HG03558 (cell line): ENCODE measurements around the gene TGM2.

Experiments used
- ATAC-seq: cut with Tn5 transposase; IDR thresholded peaks from one replicate; pipeline ENCODE4 v1.9.1; 2021; ENCODE audit warnings: moderate number of reproducible peaks; ENCODE audit not compliant: unreplicated experiment; ENCODE audit errors: extremely low read depth

Gene TGM2

DNA sequence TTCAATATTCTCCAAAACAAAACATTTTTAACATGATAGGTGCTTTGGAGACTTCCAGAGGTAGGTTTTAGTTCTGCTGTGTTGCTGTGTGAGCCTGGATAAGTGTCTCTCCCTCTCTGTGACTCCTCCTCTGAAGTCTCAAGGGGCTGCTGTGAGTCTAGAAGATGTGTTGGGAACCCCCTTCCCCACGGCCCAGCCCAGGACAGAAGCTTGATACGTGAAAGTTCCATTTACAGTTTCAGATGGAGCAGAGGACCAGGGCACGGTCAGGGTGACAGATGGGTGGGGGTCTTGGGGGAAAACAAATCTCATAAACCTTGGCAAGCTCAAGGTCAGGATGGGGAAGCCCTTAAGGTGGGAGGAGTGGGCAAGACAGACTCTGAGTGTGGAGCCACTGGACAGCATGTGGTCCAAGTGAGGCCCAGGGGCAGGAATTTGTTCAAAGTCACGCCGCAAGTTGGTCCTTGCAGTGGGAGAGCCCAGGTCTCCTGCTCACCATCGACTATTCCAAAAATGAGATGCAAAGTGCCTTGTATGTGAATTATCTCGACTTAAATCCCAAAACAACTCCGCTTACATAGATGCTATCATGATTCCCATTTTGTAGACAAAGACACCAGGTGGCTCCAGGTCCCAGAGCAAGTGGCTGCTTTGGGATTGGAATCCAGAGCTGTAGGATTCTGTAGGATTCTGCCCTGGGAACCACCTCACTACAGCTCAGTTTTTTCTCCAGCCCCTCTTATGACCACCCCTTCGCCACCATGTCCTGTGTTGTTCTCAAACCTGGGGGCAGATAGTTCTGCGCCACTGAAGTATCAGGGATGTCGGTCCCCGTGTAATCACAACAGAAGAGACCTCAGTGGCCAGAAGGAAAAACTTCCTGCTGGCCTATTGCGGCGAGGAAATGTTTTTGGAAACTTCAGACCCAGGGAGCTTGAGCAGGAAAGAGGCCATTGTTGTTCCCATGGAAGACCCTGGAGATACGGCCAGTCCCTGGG is 1.9 kb downstream of the TGM2 start:
- no peak for ATAC-seq

DNA sequence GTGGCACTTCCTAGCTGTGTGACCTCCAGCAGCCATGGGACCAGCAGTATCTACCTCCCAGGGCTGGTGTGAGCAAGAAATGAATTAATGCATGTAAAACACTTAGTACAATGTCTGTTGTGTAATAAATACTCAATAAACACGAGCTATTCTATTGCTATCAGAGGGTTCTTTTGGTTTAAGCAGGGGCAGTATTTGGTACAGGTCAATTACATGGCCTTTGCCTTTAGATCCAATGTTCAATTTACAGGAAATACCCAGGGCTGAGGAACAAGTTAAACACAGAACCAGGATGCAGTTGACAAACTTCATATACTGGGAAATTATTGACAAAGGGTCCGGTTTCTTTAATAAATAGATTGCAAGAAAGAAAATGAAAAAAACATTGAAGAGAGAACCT is 2.9 kb downstream of the TGM2 start:
- ATAC-seq = no peak

DNA sequence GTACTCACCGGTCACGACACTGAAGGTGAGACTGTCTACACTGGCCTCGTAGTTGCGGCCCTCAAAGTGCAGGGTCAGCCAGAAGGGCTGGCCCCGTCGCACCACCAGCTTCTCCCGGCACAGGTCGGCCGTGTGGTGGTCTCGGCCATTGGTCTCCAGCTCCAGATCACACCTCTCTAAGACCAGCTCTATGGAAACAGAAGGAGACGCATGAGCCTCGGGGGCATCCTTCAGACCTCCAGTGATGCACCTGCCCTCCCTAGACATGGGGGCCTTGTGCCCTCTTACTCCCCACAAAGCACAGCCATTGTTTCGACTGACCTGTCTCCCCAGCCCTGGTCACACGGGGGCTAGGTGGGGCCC is 3.7 kb downstream of the TGM2 start:
- ATAC-seq = no peak

DNA sequence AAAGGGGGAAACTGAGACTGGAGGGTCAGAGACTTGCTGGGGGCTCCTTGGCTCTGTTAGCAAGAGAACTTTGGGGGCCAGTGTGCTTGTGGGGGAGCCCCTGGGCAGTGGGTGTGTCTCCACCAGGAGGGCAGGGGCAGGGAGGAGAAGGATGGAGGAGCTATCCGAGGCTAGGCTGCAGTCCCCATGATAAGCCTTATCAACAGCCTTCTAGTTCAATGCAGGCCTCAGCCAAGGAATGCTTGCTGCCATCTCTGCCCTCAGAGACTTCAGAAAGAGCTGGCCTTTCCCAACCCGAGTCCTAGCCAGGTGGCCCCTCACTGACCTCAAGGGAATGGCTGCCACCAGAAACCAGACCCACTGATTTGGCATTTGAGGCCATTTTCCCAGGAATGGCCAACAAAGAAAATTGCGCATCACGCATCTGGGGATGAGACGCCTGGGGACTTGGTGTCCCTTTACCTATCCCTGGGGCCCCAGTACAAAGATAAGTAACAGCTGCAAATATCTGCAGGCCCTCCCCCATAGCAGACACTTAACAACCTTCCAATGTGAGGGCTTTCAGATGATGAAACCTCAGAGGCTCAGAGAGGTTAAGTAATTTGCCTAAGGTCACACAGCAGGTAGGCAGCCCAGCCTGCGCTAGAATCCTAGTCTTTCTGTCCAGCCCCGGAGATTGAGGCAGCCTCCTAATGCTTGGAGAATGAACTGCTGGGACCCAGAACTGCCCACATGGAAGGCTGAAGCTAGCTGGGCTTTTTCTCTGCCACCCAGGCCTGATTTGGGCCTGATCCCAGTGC is 4.9 kb downstream of the TGM2 start:
- ATAC-seq = no peak

DNA sequence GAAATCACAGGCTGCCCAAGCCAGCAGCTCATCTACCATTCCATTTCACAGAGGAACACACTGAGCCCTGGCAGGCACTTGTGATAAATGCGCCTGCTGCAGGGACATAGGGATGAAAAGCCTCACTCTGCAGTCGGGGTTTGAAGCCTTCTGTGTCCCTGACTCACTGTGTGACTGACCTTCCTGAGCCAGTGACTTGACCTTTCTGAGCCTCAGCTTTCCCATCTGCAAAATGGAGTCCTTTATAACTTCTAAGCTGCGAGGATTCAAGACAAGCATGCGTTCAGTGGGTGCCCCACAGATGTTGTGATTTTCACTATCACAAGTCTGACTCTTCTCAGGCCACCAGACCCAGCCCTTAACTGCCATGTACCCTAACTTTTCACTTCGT is 5.5 kb downstream of the TGM2 start:
- ATAC-seq = no peak

DNA sequence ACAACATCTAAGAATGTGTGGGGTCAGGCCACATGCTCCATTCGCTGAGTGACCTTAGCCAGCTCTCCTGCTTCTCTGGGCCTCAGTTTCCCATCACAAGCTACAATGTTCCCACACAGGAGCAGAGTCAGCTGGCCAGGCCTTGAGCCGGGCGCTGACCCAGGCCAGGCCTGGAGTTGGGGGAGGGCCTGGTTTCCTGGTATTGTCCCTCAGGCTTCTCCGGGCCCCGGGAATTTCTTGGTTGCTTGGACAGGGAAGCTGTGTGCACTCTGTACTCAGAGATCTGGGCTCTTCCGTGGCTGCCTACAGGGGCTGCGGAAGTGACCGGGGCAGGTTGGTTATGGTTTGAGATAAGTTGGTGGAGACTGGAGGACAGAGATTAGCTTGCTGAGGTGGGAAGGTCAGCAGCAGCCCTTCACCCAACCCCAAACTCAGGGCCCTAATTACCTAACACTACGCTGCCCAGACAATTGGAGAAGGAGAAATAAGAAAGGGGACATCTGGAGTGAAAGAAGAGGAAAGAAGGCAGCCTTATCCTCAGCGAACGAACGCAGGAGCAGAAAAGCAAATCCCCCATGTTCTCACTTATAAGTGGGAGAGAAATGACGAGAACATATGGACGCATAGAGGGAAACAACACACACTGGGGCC is 6.2 kb downstream of the TGM2 start:
- ATAC-seq = no peak

DNA sequence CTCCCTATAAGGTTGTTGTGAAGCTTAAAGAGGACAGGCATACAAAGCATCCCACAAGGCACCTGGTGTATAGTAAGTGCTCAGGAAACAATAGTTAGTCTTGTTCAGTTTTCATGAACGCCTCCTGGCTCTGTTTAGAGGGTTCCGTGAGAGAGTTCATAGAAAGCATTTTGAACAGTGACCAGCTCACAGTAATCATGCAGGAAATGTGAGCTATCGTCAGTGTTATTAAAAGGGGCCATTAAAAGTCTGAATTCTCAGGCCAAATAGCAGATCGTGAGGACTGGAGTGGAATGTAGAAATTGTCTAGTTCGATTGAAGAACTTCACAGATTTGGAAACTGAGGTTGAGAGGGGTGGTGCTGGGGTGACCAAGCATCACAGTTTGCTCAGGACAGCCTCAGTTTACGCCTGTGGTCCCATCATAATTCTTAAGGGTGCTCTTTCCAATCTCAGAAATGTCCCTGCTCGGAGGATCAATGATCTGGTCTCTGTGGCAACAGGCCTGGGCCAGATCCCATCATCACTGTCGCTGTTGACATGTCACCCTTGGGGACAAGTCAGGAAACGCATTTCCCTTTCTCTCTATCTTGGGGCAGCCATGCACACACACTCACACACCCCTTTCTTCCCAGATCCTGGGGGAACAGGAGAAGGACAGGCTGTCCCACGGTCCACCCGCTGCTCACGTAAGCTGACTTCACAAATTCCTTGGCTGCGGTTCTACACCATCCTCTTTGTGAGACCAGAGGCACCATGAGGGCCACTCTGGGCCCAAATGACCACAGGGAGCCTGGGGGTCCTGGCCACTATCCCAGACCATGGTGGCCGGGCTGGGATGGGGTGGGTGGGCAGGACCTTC is 7.2 kb downstream of the TGM2 start:
- ATAC-seq = no peak

DNA sequence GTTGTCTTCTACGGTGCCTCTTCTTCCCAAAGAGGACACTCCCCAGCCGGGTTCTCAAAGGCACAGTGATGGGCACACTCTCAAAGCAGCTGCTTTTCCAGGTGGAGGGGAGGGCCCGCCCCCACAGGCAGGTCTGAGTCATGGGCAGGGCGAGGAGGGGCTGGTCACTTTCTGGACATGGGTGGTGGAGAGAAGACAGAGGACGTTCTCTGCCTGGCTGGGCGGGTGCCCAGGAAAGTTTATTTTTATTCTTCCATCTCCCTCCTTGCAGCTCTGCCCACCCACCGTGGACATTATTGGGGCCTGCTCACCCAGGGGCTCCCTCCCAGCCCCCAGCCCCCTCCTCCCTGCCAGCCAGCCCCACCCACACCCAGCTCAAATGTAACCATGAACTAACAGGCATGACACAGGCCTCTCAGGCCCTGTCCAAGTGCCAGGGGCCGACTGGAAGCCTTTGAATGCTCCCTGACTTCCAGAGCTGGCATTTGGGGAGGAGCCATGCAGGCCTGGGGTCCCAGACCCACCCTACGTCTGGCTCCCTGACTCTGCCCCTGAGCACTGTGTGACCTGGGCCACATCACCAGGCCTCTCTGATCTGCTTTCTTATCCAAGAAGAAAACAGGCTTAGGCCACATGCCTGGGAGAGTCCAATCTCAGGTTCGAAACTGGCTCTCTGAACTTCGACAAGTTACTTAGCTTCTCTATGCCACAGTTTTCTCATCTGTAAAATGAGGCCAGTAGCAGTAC is 8.0 kb downstream of the TGM2 start:
- no peak for ATAC-seq

DNA sequence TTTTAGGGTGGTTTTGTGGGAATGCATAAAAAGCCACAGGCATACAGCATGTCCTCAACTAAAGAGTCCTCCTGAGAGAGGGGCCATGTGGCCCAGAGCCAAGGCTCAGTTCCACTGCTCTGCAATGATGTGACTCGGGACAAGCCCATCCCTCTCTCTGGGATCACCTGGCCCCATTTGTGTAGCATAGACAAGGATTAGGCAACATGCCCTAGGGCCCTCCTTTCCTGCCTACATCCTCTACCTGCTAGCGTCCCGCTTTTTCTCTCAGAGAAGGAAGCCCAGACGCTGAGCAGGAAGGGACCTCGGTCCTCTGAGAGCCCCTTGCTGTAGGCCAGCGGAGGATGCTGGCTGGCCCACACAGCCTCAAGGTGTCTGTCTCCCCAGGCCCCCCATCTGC is 8.8 kb downstream of the TGM2 start:
- no peak for ATAC-seq

DNA sequence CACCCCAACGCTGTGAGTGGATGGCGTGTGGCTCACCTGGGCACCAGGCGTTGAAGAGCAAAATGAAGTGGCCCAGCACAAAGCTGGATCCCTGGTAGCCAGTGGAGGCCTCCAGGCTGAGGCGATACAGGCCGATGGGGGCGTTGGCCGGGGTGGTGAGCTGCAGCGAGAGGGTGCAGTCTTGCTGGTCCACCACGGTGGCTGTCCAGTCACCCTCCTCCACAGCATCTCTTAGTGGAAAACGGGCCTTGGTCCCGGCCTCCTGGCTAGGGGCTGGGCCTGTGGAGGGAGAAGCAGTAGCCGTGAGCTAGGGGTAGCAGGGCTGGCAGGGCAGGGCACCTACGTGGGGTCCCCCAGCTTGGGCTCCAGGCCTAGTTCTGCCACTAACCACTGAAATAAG is 9.3 kb downstream of the TGM2 start:
- ATAC-seq = no peak

DNA sequence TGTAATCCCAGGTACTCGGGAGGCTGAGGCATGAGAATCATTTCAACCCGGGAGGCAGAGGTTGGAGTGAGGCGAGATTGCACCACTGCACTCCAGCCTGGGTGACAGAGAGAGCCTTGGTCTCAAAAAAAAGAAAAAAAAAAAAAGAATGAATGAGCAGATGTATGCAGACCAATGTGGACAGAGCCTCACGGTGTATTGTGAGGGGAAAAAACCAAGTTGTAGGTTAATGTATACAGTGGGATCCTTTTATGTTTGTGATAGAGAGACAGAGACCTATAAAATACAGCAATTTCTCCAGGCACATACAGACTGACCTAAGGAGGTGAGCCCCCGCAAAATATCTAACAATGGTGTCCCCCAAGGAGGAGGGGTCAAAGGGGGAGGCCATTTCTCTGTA is 11.7 kb downstream of the TGM2 start:
- ATAC-seq = no peak

DNA sequence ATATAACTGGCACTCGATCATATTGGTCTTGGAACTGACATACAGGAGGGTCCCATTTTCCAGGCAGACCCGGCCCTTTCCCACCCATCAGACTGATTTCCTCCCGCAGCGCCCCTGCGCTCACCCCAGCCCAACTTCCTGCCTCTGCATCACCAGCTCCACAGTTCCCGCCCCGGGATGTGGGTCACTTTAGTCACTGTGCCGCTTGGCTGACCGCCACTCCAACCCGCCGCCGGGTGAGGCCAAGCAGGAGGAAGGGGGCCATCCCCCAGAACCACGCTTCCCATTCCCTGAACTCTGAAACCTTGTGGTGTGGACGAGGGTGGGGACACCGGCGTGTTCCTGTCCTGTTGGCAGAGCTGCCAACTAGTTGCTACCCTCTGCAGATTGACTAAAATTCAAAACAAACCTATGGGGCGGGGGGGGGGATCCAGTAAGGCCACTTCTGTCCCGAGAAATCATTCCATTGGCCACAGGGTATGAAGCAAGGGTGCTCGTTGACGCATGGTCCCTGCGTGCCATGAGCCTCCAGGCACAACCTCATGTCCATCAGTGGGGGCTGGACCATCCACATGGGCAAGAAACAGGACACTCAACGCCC is 12.3 kb downstream of the TGM2 start:
- no peak for ATAC-seq

DNA sequence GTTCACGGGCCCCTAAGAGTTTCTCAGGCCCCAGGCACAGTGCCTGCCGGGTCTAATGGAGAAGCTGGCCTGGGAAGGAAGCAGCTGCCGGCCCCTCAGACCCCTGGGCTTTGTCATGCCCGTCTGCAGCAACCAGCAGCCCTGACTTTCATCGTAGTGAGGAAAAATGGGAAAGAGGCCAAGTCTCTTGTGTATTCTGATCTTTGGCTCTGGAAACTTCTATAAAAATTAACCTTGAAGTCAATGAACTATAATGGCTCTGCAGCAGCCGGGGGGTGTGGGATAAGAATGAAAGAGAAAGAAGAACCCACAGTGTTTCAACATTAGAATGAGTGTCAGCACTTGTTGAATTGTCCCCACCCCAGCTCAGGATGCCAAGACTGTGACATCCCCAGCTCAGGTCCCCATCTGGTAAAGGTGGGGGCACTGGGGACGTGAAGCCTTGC is 12.9 kb downstream of the TGM2 start:
- no peak for ATAC-seq

DNA sequence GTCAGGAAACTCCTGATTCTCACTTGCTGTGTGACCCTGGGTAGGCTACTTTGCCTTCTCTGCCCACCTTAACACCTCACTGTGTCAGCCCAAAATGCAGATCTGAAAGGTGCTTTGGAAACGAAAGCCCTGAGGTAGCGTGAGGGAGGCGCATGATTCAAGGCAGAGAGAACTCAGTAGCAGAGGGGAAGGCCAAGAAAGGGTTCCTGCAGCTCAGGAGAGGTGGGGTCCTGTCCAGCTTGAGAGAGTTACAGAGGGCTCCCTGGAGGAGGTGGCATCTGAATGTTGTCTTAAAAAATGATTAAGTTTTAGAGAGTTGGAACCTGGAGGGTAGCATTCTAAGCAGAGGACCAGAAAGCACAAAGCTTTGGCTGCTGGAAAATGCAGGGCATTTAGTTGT is 13.6 kb downstream of the TGM2 start:
- ATAC-seq = no peak

DNA sequence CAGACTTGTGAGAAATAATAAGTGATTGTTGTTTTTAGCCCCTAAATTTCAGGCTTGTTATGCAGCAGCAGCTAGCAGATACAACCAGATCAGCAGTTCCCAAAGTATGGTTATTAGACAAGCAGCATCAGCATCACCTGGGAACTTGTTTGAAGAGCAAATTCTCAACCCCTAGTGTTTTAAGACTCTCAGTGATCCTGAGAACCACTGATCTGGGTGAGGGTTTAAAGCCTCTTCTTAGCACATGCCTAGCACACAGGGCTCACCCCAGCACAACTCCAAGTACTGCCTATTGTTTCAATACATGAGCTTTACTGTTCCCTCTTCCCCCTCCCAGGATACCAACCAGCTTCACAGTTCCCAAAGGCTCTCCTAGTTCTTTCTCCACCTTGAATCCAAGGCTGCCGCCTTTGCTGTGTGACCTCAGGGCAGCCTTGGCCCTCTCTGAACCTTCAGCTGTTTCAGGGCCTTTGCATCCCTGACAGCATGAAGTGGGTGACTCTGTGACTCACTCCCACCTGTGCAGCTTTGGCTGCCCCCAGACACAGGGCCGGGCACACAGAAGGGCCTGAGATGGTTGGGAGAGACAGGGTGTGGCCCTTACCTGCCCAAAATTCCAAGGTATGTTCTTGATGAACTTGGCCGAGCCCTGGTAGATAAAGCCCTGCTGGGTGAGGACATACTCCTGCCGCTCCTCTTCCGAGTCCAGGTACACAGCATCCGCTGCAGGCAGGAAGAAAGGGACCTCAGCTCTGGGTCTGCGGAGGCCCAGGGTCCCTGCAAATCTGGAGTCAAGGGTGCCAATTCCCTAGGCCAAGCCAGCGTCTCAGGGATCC is 14.5 kb downstream of the TGM2 start:
- ATAC-seq = no peak

DNA sequence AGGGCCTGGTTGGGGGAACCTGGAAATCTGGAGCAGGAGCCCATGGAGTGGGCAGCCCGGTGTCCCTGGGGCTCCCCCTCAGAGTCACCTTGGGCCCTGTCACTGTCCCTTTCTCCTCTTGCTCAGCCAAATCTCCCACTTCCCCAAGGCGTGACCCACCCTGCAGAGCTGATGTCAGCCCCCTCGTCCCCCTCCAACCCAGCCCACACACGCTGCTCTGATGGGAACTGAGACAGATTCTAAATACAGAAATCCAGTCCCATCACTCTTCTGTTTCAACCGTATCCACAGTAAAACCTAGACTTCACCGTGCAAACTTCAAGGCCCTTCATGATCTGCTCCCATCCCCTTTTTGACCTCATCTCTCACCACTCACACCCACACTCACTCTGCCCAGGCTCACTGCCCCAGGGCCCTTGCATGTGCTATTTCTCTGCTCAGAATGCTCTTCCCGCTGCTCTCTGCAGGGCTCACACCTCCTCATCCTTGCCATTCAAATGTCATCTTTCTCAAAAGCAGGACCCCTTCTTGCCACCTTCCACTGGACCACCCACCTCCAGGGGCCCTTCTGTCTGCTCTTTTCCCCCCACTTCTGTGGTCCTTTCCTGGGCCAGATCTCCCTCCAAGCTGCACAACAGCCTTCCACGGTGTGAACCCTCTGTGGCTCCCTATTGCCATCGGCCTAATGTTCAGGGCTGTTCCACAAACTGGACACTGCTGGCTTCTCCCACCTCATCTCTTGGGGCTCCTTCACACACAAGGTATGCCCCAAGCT is 16.6 kb downstream of the TGM2 start:
- no peak for ATAC-seq

DNA sequence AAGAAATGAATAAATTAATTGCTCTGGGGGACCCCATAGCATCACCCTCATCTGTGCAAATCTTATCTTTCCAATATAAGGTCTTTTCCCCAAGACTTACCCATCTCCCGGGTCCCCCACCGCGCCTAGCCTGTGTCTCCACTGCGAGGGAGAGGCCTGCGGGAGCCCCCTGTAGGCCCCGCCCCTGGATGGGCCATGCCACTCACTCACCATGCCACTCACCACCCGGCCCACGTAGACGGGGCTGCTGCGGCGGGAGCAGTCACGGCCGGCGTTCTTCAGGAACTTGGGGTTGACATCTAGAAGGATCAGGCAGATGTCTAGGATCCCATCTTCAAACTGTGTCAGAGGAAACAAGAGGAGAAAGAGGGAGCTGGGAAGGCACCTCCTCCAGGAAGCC is 17.3 kb downstream of the TGM2 start:
- ATAC-seq = no peak
